Activated CD8-positive, alpha-beta memory T cell treated with anti-CD3 and anti-CD28 coated beads for 4 hours (primary cell): ENCODE measurements around the gene SNX30.
A peak's percentile ranks its signal among the peaks of the same experiment; 100 is the strongest.

Experiments
- DNase-seq, 2 donors: peaks; one replicate each; pipeline ENCODE4 v3.0.0-alpha.2; 2020; ENCODE audit warnings: low read depth in 2 of 2

SNX30 gene

DNA sequence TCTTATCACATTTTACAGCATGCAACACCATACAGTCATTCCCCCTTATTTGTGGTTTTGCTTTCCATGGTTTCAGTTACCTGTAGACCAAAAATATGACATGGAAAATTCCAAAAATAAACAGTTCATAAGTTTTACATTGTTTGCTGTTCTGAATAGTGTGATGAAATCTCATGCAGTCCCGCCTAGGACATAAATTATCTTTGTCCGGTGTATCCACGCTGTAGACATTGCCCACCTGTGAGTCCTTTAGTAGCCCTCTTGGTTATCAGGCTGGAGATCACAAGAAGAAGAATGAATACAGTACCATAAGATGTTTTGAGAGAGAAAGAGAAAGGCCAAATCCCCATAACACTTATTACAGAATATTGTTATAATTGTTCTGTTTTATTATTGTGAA, 72.1 kb downstream of the SNX30 start:
- DNase-seq: no peak

DNA sequence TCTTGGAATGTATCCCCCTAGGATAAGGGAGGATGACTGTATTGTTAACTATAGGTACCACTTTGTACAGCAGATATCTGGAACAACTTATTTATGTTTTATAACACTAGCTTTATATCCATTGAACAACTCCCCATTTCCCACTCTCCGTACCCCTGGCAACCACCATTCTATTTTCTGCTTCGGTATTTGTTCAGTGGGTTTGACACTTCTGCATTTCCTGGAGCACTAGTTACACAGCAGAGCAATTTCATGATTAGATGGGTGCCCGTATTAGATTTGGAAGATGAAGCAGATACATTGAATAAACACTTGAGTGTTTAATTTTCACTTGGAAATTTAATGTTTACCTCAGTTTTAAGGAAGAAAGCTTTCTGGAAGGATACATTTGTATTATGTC, 72.7 kb downstream of the SNX30 start:
- DNase-seq: no peak

DNA sequence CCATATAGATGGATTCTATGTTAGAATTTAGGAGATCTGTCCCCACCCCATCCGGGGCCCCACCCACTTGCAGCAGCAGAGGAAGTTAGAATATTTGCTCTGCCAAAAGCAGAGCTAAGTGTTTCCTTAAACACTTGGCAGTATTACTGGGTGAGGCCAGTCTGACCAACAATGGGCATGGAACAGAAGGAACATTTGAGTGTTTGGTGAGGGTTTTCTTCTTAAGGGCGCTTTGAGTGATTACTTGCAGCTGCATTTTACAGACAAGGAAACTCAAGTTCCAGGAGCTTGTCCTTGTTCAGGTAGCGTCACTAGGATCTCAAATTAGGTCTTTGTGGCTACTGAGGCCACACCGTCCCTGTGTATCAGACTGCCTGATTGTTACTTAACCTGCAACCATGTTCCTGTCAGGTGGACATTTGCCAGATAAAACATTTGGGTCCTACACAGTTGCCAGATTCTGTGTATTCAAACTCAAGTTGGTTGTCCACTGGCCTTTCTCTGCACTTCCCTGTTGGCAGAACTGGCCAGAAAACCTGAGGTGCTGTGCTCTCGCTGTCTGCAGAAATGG, 80.8 kb downstream of the SNX30 start:
- DNase-seq: no peak

DNA sequence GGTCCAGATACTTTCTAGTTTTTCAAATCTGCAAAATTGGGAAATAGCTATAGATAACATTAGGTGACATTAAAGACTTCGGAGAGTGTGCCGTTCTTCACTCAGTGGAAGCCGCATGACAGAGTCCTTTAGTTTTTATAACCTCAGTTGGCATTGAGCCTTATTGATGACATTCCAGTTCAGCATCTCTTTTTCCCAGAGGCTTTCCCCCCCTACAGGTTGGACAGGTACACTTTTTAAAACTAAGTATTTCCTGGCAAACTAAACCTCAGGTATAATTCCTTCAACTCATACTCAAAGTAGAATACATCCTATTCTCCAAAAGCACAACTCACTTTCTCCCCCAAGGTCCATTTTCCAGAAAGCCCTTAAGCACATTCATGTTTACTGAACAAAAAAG, 81.4 kb downstream of the SNX30 start:
- no peak for DNase-seq

DNA sequence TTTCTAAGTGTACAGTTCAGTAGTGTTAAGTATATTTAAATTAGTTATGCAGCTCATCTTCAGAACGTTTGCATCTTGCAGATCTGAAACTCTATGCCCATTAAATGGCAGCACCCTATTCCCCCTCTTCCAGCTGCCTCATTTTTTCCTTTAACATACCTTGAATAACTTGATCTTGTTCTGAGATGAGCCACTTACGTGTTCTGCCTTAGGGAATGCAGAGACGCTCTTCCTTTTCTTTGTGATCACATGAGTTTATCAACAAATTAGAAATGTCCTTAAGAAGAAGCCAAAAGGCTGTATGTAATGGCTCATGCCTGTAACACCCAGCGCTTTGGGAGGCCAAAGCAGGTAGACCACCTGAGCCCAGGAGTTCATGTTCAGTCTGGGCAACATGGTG, 82.5 kb downstream of the SNX30 start:
- no peak for DNase-seq

DNA sequence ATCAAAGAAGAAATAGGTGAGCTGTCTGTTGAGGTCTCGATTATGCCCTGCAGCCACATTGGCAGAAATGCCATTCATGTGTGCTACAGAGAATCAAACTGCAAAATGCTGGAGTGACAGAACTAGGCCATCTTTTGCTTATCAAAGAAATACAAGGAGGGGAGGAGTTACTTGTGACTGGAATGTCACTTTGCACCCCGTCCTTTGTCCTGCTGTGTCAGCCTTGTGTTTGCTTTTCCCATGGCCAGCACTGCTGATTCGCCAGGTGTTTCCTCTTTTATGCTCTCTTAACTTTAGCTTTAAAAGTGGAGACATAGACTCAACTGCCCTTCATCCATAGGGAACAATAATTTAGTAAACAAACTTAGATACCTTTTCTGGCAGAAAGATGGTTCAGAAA, 85.8 kb downstream of the SNX30 start:
- no peak for DNase-seq

DNA sequence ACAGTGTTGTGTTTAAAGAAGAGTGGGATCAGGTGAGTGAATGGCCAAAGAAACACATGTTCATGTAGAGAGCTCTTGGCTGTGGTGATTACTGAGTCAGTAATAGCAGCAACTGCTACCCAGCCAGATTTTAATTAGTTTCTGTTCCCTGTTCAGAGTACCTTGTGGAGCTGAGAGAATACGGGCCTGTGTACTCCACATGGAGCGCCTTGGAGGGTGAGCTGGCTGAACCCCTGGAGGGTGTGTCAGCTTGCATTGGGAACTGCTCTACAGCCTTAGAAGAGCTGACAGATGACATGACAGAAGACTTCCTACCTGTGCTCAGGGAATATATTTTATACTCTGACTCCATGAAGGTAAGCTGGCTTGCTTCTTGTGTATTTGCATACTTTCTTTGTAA, 87.8 kb downstream of the SNX30 start:
- DNase-seq: no peak

DNA sequence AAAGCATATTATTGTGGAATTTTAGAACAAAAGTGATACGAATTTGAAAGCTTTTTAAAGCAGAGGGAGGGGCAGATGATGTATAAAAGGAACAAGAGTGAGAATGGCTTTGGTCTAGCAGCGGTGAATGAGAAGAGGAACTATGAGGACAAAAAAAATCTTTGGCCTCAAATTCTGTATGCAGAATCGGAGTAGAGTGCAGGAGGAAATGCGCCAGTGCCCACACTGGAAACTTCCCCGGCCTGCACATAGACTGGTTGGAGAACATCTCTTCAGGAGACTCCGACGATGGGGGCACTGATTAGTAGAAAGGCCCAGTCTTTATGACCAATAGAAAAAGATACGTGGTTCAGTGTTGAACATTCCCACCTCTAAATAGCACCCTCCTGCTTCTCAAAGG, 88.8 kb downstream of the SNX30 start:
- DNase-seq: no peak

DNA sequence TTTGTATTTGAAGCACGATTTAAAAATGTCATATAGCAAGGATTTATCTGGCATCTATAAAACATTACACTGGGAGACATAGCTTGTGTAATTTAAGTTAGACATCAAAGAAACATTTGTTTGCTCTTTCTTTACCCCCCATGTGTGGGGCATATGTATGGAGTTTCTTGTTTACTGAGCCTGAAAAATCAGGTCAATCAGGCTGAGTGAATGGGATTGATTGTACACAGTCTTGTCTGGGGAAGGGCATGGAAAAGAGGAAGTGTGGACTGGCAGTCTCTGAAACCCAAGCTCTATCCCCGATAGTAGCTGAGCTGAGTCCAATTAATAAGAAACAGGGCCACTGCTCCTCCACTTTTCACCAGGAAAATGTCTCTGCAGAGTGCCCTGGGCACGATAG, 90.7 kb downstream of the SNX30 start:
- no peak for DNase-seq

DNA sequence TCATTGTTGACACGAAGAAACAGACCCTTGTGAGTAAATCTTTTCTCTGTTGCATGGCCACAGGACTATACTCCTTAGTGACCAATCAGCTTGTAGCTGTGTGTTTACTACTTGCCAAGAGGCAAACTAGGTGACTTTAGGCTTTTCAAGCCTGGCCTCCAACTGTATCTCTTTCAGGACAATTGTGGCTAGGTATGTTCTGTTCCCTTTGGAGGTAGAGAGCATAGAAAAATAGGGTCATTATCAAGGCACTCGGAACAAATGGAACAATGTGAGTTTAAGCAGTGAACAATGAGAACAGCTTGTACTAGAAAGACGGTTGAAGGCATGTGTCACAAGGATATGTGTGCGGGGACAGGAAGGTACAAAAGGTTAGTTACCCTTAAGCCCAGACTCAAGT, 92.0 kb downstream of the SNX30 start:
- DNase-seq: no peak

DNA sequence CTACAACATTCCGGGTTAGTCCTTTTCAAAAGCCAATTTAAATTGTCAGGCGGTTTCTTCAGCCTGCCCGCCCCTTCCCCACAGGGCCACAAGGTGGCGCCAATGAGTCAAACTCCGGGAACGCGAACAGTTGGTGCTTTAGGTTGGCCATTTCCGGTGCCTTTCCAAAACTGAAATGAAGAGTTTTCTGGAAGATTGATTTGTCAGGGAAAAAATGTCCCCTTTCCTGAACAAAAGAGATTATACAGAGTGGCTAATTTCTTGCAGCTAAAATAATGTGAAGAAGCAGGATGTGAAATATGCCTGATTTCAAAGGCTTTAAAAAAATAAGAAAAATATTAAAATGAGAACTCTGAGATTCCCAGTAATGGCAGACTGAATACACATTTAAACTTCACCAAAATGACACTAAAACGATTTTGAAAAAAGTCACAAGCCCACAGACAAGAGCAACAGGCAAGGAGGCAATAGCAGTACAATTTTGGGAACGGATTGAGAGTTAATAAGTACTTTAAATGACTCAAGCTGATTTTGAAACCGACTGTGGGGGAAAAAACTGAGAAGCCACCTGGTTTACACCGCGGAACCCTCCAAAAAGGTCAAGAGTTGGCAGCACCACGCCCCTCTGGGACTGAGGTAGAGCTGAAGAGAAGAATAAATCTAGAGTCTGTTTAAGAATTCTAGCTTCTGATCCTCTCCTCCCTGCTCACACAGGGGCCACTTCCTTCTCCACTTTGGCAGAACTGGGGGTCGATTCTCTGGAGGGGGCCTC, 94.4 kb downstream of the SNX30 start:
- DNase-seq: peak; percentile 30 to 42

DNA sequence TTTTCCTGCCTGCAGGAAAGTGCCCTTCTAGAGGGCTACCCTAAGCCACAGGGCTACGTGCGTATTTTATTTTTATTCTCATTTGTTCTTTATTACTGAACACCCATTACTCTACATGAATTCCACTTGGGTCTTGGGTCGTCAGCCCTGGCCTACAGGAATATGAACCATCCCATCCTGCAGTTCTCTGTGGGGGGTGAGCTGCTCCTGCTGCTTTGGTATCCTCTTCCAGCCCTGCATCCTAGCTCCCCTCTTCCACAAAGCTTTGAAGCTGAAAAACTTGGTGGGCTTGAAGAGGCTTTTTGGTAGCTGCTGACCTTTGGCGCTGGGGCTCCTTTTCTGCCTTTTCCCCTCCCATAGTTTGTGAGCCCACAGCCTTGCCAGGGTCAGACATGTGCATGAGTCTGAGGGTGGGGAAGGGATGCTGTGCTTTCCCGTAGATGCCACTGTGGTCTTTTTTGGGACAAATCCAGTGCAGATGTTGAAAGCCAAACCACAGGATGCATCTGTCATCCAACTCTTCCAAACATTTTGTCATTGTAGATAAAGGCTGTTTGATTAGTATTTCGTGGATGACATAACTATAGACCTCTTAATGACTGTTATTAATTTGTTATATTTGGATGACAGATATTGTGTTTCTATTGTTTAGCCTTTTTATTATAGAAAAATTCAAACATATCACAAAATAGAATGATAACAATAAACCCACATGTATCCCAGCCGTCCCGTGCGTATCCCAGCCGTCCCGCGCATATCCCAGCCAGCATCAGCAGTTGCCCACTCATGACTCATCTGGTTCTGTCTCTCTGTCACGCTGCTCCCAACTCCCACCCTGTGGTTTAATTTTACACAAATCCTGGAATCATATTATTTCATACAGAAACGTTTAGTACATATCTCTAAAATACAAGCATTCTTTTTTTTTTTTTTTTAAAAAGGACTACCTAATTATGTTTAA, 96.2 kb downstream of the SNX30 start:
- no peak for DNase-seq

DNA sequence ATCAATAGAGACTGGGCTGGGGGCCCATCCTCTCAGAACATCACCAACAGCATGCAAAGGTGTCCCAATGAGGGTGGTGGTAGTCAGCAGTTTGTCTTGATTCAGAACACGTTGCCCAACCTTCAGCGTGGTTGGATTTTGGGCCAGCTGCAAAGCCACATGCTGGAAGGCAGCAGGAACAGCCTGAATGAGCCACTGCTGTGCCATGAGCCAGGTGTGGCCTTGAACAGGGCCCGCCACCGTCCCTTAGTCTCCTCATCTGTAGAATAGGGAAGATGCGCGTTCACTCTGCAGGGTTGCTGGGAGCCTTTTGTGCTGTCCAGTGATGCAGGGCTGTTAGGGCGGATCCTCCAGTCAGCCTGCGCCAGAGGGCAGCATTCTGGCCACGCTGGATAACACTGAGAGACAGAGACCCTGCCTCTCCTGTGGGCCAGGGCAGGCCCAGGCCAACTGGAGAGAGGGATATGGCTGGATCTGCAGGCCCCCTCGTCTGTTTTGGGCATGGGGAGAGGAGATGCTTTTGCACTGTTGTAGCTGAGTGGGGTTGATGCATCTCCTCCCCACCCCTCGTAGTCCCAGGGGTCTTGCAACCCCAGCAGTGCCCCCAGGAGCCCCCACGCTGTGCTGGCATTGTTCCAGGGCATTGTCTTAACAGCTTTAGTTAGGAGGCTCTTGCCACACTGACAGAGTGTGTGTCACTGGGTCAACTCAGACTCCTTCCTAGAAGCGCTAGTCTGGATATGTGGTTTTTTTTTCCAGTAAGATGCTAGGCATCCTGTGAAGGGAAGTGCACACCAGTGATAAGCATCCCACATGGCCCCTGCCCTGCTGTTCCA, 98.0 kb downstream of the SNX30 start:
- no peak for DNase-seq

DNA sequence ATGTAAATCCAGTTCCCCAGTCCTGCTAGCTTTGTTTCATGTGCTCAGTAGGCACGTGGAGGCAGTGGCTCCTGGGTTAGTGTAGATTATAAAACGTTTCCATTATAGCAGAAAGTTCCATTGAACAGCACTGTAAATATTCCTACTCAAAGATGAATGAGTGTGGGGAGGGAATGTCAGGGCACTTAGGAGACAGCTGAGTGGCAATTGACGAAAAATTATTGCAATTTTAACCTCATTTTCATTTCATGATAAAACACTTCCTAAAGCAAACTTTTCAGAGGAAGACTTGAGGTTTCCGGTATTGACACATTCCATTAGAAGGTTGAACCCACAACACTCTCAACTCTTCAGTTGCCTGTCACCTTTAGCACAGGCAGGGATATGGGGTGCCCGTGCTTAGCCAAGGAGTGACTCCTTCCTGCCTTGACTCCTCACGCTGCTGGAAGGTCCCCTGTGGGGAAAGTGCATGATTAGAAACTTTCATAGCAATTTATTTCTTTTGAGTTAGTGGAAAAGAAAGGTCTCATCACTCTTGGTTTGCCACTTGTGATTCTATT, 98.9 kb downstream of the SNX30 start:
- no peak for DNase-seq

DNA sequence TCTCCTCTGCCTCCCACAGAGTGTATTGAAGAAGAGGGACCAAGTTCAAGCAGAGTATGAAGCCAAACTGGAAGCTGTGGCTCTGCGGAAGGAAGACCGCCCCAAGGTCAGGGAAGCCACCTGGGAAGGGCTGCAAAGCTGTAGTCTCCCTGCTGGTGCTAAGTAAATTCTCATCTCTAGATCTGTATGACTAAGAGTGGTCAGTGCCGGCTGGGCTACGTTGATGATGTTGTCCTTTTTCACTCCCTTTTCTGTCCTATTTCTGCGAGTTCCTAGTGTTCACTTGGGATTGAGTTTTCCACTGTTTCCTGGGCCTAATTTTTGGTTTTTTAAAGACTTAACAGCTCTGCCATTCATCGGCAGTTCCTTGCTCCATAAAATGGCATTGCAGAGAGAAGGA, 100.3 kb downstream of the SNX30 start:
- DNase-seq: no peak

DNA sequence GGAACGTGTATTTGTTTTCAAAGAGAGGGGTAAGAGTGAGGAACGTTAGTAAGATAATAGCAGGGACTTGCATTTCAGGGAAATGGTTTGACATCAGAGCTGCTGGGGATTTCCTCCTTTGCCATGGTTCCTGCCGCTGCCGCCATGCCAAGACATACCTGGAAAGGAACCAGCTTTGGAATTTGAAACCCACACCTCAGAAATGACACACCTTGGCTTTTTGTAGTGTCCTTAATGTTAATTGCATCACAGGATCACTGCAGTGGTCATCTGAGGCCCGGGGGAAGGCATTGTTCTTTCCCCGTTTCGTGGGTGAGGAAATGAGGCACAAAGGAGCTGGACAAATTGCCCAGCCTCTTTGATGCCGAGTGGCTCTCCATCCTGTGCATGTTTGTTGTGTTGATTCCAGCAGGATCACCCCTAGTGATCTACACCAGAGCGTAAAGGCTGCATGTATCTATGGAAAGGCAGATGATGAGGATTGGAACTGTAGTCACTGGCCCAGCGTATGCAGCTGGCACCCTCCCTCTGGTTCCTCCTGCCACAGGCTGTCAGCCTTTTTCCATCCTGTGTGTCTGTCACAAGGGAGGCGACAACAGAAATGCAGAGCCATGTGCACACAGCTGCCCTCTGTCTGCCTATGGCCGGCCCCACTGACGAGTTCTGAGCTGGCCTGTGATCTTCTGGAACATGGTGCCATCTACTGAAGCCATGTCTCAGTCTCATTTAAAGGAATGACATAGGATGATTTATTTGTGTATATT, 102.4 kb downstream of the SNX30 start:
- DNase-seq: no peak

DNA sequence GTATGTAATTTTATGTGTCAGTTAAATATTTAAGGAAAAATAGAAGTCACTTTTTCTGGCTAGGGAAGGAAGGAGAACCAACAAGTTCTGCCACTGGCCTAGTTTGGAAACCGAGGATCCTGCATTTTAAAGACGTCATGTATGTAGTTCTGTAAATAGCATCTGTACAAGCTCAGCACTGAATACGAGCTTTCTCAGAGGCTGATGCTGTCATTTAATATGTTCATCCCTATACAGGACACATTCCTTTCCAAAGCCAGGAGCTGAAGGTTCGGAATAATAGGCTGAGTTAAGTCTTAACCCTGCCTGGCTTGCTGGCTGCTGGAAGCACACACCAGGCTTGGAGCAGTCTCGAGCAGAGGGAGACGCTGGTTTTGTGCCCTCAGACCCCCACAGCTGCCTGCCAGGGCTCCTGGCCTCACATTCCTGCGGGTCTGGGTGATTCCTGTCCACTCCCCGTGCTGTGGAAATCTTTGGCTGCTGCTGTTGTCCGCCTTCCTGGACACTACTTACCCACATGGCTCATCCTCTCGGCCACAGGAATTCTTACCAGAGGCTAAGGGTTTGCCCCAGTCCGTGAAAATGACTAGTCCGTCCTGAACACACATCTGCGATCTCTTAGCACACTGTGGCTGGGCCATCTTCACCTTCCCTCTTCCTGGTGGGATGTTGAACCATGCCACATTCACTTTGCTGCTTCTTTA, 103.5 kb downstream of the SNX30 start:
- DNase-seq: no peak

DNA sequence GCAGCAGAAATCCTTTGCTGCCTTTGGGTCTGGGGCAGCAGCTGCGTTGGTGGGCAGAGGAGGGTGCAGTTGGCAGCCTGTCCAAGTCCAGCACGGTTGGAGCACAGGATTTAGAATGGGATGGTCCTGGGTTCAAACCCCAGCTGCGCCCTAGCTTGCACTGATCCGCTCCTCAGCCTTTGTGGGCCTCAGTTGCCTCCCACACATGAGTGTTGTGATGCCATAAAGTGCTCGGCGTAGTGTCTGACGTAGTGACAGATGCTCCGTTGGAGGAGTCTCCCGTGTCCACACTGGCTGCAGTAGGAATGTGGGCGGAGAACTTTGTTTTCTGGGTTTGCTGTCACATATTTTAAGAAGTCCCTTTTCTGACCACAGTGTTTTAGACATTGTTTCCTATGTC, 104.1 kb downstream of the SNX30 start:
- no peak for DNase-seq

DNA sequence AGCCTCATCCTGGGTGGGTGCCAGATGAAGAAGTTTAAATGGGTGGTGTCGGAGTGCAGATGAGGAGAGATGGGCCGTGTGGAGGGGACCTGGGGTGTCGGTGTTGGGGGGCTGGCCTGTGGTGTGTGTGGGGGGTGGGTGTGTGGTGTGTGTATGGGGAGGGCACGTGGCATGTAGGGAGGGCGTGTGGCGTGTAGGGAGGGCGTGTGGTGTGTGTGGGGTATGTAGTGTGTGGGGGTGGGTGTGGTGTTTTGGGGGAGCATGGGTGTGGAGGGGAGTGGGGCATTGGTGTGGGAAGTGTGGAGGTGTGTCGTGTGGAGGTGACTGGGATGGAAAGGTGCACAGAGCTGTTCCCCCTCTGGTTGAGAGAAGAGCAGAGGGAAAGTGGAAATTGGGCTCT, 105.6 kb downstream of the SNX30 start:
- no peak for DNase-seq

DNA sequence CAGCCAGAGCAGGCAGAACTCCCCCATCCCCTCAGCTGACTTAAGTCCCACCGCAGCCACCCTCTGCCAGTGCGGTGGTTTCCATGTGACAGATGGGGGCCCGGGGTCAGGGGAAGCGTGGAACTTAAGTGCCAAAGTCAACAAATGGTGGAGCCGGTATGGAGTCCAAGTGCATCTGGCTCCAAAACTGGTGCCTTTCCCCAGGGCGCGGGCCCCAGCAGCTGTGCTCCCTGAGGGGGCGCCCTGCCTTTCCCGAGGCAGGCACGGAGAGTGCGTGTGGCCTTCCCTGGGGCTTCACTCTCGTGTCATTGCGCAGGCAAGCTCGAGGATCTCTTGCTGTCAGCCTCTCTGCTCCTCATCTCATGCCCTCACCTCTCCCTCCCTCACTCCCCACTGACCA, 106.3 kb downstream of the SNX30 start:
- no peak for DNase-seq
